Effector memory CD8-positive, alpha-beta T cell (primary cell): ENCODE results near the gene PCDHGB1.
A peak's percentile ranks its signal among the peaks of the same experiment; 100 is the strongest.
"Not testable (repeated sequence)": the region's sequence is repeated elsewhere in the genome, so short reads cannot be mapped to it uniquely, and the experiment has no call there.

Experiments
- ATAC-seq: fragments of 150-1000 bp; cut with Tn5 transposase; replicated peaks from 2 replicates; pipeline ENCODE4 v1.10.0; 2021; ENCODE audit warnings: mild to moderate bottlenecking, moderate library complexity
- DNase-seq, 3 experiments: peaks; one replicate each; pipeline ENCODE4 v3.0.0; 2021
- H3K27ac Mint-ChIP-seq, 2 donors: one replicate each; pipeline ENCODE4 v1.8.0; 2022; ENCODE audit warnings: mild to moderate bottlenecking in 2 of 2, mixed read lengths in 2 of 2, moderate library complexity in 2 of 2
- H3K27me3 Mint-ChIP-seq, 2 donors: one replicate each; pipeline ENCODE4 v1.8.0; 2022; ENCODE audit warnings: mixed read lengths in 2 of 2
- H3K36me3 Mint-ChIP-seq: one replicate; pipeline ENCODE4 v1.8.0; 2022; ENCODE audit warnings: mild to moderate bottlenecking, moderate library complexity, mixed read lengths; ENCODE audit not compliant: insufficient read depth
- H3K4me1 Mint-ChIP-seq, 2 donors: one replicate each; pipeline ENCODE4 v1.8.0; 2022; ENCODE audit warnings: low read depth in 2 of 2, mixed read lengths in 2 of 2
- H3K4me3 Mint-ChIP-seq, 2 donors: one replicate each; pipeline ENCODE4 v1.8.0; 2022; ENCODE audit warnings: mild to moderate bottlenecking in 2 of 2, mixed read lengths in 2 of 2, moderate library complexity in 2 of 2
- H3K9me3 Mint-ChIP-seq, 2 donors: one replicate each; pipeline ENCODE4 v1.8.0; 2022; ENCODE audit warnings: mixed read lengths in 2 of 2

The PCDHGB1 gene

DNA sequence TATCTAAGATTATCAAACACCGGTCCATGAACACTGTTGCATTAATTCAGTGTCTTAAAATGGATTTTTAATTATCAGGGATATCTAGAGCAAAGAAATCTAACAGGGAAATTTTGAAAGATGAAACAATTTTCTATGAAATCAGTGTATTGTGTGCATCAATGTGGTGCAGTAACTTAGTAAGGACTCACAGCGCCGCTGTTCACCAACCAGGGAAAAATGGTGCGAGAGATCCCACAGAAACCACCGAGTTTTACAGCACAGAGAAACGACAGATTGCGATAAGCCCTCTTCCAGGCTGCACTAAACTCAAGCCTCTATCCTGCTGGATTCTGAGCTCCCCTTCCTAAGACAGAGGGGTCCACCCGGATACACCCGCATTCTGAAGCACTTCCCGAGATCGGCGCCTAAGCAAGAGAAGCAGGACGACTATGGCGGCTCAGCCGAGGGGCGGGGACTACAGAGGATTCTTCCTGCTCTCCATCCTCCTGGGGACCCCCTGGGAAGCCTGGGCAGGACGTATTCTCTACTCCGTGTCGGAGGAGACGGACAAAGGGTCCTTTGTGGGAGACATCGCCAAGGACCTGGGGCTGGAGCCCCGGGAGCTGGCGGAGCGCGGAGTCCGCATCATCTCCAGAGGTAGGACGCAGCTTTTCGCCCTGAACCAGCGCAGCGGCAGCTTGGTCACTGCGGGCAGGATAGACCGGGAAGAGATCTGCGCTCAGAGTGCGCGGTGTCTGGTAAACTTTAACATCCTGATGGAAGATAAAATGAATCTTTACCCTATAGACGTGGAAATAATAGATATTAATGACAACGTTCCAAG lies 32.8 kb downstream of the PCDHGB1 start, which contains the start of gene PCDHGA7:
TSS of gene PCDHGA7 (plus strand) at position 274 of the 826 bp plus-strand sequence. CDS start at position 432, 158 bp downstream.
- no peak for ATAC-seq
- Mint-ChIP-seq H3K4me3 (peak within 1 kb of the TSS; percentile 48 to 70), H3K27ac (no peak within 1 kb of the TSS), H3K4me1 (no peaks in the 10 kb centered on the region), H3K9me3 (peaks cover 0 to 10% of the 10 kb centered on the region in 2 donors), H3K36me3 (no peaks in the 10 kb centered on the region), H3K27me3 (peaks cover 51 to 59% of the 10 kb centered on the region in 2 donors)
- DNase-seq = no peak

DNA sequence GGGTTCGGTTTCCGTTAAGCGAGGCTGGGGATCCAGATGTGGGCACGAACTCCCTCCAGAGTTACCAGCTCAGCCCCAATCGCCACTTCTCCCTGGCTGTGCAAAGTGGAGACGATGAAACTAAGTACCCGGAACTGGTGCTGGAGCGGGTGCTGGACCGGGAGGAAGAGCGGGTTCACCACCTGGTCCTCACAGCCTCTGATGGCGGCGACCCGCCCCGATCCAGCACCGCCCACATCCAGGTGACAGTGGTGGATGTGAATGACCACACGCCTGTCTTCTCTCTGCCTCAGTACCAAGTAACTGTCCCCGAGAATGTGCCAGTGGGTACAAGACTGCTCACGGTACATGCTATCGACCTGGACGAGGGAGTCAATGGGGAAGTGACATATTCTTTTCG lies 33.4 kb downstream of the PCDHGB1 start:
- Mint-ChIP-seq H3K36me3 (no peaks in the 10 kb centered on the region), H3K4me3 (peak overlapping the region in 1 of 2 donors; percentile 48), H3K27ac (no peak overlapping the region), H3K27me3 (peaks cover 53 to 62% of the 10 kb centered on the region in 2 donors), H3K9me3 (peaks cover 0 to 10% of the 10 kb centered on the region in 2 donors), H3K4me1 (no peaks in the 10 kb centered on the region)
- DNase-seq = no peak
- ATAC-seq = no peak

DNA sequence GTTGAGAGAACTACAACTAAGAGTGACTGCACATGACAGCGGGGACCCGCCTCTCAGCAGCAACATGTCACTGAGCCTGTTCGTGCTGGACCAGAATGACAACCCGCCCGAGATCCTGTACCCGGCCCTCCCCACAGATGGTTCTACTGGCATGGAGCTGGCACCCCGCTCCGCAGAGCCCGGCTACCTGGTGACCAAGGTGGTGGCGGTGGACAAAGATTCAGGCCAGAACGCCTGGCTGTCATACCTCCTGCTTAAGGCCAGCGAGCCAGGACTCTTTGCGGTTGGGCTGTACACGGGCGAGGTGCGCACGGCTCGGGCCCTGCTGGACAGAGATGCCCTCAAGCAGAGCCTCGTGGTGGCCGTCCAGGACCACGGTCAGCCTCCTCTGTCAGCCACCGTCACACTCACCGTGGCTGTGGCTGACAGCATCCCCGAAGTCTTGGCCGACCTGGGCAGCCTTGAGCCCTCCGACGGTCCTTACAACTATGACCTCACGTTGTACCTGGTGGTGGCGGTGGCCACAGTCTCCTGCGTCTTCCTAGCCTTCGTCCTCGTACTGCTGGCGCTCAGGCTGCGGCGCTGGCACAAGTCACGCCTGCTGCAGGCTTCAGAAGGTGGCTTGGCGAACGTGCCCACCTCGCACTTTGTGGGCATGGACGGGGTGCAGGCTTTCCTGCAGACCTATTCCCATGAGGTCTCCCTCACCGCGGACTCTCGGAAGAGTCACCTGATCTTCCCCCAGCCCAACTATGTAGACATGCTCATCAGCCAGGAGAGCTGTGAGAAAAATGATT lies 34.8 kb downstream of the PCDHGB1 start:
- Mint-ChIP-seq H3K36me3 (no peaks in the 10 kb centered on the region), H3K27me3 (peaks cover 58 to 68% of the 10 kb centered on the region in 2 donors), H3K9me3 (peaks cover 2 to 11% of the 10 kb centered on the region in 2 donors), H3K4me1 (no peaks in the 10 kb centered on the region), H3K4me3 (no peak overlapping the region), H3K27ac (no peak overlapping the region)
- DNase-seq = no peak
- ATAC-seq = no peak

DNA sequence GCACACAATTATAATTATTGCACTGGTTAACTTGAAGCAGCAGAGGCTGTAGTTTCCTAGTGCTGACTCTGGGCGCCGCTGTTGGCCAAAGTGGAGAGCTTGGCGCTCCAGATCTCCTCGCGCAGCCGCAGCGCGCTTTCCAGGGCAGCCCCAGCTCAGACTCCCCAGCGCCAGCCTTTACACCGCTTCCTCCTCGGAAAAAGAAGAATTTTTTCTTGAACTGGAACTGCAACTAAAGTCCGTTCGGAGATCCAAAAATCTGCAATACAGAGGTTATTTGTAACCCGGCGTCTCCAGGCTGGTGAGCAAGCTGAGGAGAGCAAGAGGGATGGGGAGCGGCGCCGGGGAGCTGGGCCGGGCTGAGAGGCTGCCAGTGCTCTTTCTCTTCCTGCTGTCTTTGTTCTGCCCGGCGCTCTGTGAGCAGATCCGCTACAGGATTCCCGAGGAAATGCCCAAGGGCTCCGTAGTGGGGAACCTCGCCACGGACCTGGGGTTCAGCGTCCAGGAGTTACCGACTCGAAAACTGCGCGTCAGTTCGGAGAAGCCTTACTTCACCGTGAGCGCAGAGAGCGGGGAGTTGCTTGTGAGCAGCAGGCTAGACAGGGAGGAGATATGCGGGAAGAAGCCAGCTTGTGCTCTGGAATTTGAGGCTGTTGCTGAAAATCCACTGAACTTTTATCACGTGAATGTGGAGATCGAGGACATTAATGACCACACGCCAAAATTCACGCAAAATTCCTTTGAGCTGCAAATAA lies 37.8 kb downstream of the PCDHGB1 start, which contains the start of gene PCDHGB4:
TSS of gene PCDHGB4 (plus strand) at position 142 of the 755 bp plus-strand sequence. CDS start at position 329, 187 bp downstream.
- not testable (repeated sequence) for H3K27ac Mint-ChIP-seq, DNase-seq, H3K4me1 Mint-ChIP-seq, H3K36me3 Mint-ChIP-seq
- peaks cover 4 to 17% of the 10 kb centered on the region in 2 donors for H3K9me3 Mint-ChIP-seq
- ATAC-seq = peak; percentile 49
- peak within 1 kb of the TSS; percentile 22 to 52 for H3K4me3 Mint-ChIP-seq
- H3K27me3 Mint-ChIP-seq = peaks cover 59 to 87% of the 10 kb centered on the region in 2 donors

DNA sequence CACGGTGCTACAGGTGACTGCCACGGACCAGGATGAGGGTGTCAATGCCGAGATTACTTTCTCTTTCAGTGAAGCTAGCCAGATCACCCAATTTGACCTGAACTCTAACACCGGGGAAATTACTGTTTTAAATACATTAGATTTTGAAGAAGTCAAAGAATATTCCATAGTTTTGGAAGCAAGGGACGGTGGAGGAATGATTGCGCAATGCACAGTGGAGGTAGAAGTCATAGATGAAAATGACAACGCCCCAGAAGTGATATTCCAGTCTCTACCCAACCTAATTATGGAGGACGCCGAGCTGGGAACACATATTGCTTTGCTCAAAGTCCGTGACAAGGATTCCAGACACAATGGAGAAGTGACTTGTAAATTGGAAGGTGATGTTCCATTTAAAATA lies 38.8 kb downstream of the PCDHGB1 start:
- no peak for ATAC-seq
- Mint-ChIP-seq H3K9me3 (peaks cover 4 to 17% of the 10 kb centered on the region in 2 donors), H3K4me1 (peaks cover 0 to 3% of the 10 kb centered on the region in 2 donors), H3K27me3 (peaks cover 54 to 87% of the 10 kb centered on the region in 2 donors), H3K36me3 (peaks cover 2% of the 10 kb centered on the region), H3K4me3 (no peak overlapping the region), H3K27ac (no peak overlapping the region)
- DNase-seq = no peak

DNA sequence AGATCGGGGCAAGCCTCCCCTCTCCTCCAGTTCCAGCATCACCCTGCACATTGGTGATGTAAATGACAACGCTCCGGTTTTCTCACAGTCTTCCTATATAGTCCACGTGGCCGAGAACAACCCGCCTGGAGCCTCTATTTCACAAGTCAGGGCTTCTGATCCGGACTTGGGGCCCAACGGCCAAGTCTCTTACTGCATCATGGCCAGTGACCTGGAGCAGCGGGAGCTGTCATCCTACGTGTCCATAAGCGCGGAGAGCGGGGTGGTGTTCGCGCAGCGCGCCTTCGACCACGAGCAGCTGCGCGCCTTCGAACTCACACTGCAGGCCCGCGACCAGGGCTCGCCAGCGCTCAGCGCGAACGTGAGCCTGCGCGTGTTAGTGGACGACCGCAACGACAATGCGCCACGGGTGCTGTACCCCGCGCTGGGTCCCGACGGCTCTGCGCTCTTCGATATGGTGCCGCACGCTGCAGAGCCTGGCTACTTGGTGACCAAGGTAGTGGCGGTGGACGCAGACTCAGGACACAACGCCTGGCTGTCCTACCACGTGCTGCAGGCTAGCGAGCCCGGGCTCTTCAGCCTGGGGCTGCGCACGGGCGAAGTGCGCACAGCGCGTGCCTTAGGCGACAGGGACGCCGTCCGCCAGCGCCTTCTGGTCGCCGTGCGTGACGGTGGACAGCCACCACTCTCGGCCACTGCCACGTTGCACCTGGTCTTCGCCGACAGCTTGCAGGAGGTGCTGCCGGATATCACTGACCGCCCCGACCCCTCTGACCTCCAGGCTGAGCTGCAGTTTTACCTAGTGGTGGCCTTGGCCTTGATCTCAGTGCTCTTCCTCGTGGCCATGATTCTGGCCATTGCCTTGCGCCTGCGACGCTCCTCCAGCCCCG lies 39.5 kb downstream of the PCDHGB1 start:
- H3K4me1 Mint-ChIP-seq = peaks cover 0 to 3% of the 10 kb centered on the region in 2 donors
- peaks cover 6% of the 10 kb centered on the region for H3K36me3 Mint-ChIP-seq
- peaks cover 54 to 87% of the 10 kb centered on the region in 2 donors for H3K27me3 Mint-ChIP-seq
- H3K9me3 Mint-ChIP-seq = peaks cover 6 to 24% of the 10 kb centered on the region in 2 donors
- no peak for DNase-seq
- H3K27ac Mint-ChIP-seq = no peak overlapping the region
- ATAC-seq = no peak
- no peak overlapping the region for H3K4me3 Mint-ChIP-seq

DNA sequence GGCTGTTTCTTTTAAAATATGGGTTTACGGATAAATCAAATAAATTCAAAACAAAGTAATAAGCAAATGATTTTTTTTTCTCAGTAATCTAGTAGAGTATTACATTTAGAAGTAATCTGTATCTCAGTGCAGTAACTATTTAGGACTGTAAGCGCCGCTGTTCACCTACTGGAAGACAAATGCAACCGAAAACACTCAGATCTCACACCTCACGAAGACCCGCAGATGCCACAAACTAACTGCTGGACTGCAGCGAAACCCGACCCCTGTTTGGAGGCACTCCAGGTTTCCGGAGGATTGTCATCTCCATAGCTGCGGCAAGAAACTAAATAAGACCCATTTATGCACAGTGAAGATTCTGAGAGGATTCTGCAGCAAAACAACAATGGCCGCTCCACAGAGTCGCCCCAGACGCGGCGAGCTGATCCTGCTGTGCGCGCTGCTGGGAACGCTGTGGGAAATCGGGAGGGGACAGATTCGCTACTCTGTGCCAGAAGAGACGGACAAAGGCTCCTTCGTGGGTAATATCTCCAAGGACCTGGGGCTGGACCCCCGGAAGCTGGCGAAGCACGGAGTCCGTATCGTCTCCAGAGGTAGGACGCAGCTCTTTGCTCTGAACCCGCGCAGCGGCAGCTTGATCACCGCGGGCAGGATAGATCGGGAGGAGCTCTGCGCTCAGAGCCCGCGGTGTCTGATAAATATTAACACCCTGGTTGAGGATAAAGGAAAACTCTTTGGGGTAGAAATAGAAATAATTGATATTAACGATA lies 42.7 kb downstream of the PCDHGB1 start, which contains the start of gene PCDHGA8:
TSS of gene PCDHGA8 (plus strand) at position 205 of the 770 bp plus-strand sequence. CDS start at position 386, 181 bp downstream.
- ATAC-seq (no peak), DNase-seq (no peak)
- peaks cover 7% of the 10 kb centered on the region for H3K36me3 Mint-ChIP-seq
- no peak within 1 kb of the TSS for H3K4me3 Mint-ChIP-seq
- no peak within 1 kb of the TSS for H3K27ac Mint-ChIP-seq
- peaks cover 6 to 14% of the 10 kb centered on the region in 2 donors for H3K9me3 Mint-ChIP-seq
- peaks cover 36 to 80% of the 10 kb centered on the region in 2 donors for H3K27me3 Mint-ChIP-seq
- H3K4me1 Mint-ChIP-seq = peaks cover 0 to 3% of the 10 kb centered on the region in 2 donors

DNA sequence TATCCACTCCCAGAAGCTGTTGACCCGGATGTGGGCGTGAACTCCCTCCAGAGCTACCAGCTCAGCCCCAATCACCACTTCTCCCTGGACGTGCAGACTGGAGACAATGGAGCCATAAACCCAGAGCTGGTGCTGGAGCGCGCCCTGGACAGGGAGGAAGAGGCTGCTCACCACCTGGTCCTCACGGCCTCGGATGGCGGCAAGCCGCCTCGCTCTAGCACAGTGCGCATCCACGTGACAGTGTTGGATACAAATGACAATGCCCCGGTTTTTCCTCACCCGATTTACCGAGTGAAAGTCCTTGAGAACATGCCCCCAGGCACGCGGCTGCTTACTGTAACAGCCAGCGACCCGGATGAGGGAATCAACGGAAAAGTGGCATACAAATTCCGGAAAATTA lies 43.4 kb downstream of the PCDHGB1 start:
- no peak overlapping the region for H3K4me3 Mint-ChIP-seq
- H3K27me3 Mint-ChIP-seq = peaks cover 34 to 78% of the 10 kb centered on the region in 2 donors
- peaks cover 10% of the 10 kb centered on the region for H3K36me3 Mint-ChIP-seq
- H3K4me1 Mint-ChIP-seq = peaks cover 0 to 3% of the 10 kb centered on the region in 2 donors
- DNase-seq (no peak), ATAC-seq (no peak)
- H3K9me3 Mint-ChIP-seq = peaks cover 6 to 14% of the 10 kb centered on the region in 2 donors
- H3K27ac Mint-ChIP-seq = no peak overlapping the region

DNA sequence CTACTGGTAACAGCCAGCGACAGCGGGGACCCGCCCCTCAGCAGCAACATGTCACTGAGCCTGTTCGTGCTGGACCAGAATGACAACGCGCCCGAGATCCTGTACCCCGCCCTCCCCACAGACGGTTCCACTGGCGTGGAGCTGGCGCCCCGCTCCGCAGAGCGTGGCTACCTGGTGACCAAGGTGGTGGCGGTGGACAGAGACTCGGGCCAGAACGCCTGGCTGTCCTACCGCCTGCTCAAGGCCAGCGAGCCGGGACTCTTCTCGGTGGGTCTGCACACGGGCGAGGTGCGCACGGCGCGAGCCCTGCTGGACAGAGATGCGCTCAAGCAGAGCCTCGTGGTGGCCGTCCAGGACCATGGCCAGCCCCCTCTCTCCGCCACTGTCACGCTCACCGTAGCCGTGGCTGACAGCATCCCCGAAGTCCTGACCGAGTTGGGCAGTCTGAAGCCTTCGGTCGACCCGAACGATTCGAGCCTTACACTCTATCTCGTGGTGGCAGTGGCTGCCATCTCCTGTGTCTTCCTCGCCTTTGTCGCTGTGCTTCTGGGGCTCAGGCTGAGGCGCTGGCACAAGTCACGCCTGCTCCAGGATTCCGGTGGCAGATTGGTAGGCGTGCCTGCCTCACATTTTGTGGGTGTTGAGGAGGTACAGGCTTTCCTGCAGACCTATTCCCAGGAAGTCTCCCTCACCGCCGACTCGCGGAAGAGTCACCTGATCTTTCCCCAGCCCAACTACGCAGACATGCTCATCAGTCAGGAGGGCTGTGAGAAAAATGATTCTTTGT lies 44.7 kb downstream of the PCDHGB1 start:
- Mint-ChIP-seq H3K9me3 (peaks cover 5 to 14% of the 10 kb centered on the region in 2 donors), H3K27me3 (peaks cover 36 to 77% of the 10 kb centered on the region in 2 donors)
- H3K27ac Mint-ChIP-seq, ATAC-seq, H3K4me1 Mint-ChIP-seq, H3K36me3 Mint-ChIP-seq, H3K4me3 Mint-ChIP-seq, DNase-seq: not testable (repeated sequence)

DNA sequence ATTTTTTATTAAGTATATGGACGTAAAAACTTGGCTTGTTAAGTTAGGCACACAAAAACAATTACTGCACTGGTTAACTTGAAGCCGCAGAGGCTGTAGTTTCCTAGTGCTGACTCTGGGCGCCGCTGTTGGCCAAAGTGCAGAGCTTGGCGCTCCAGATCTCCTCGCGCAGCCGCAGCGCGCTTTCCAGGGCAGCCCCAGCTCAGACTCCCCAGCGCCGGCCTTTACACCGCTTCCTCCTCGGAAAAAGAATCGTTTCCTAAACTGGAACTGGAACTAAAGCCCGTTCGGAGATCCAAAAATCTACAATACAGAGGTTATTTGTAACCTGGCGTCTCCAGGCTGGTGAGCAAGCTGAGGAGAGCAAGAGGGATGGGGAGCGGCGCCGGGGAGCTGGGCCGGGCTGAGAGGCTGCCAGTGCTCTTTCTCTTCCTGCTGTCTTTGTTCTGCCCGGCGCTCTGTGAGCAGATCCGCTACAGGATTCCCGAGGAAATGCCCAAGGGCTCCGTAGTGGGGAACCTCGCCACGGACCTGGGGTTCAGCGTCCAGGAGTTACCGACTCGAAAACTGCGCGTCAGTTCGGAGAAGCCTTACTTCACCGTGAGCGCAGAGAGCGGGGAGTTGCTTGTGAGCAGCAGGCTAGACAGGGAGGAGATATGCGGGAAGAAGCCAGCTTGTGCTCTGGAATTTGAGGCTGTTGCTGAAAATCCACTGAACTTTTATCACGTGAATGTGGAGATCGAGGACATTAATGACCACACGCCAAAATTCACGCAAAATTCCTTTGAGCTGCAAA lies 48.1 kb downstream of the PCDHGB1 start, which contains the start of gene PCDHGB5:
TSS of gene PCDHGB5 (plus strand) at position 192 of the 796 bp plus-strand sequence. CDS start at position 373, 181 bp downstream.
- not testable (repeated sequence) for H3K36me3 Mint-ChIP-seq, DNase-seq, H3K4me1 Mint-ChIP-seq, H3K9me3 Mint-ChIP-seq, H3K27ac Mint-ChIP-seq
- Mint-ChIP-seq H3K27me3 (peaks cover 44 to 77% of the 10 kb centered on the region in 2 donors), H3K4me3 (peak within 1 kb of the TSS; percentile 31 to 53)
- ATAC-seq = peak; percentile 77
